MG63 (cell line): Measurements from ENCODE around the gene TMEM139. TPM values are rescaled to one million over a fixed set of nuclear protein-coding genes. Genes with fewer than 3 reads are reported as not detected.
"Not testable (repeated sequence)": the region's sequence is repeated elsewhere in the genome, so short reads cannot be mapped to it uniquely, and the experiment has no call there.

Experiments
- DNase-seq: peaks from one replicate; pipeline ENCODE4 v3.0.0-alpha.2; 2020
- H3K27me3 ChIP-seq: fragments of 250-450 bp; sonication (Bioruptor Pico); 2 replicates; pipeline ENCODE4 v1.5.1; 2020; ENCODE audit warnings: mild to moderate bottlenecking, moderate library complexity
- H3K36me3 ChIP-seq: fragments of 250-450 bp; sonication (Bioruptor Pico); 2 replicates; pipeline ENCODE4 v1.5.1; 2020; ENCODE audit warnings: mild to moderate bottlenecking, moderate library complexity
- H3K4me3 ChIP-seq: fragments of 250-450 bp; sonication (Bioruptor Pico); 2 replicates; pipeline ENCODE4 v1.5.1; 2020; ENCODE audit warnings: mild to moderate bottlenecking, moderate library complexity
- H3K9me3 ChIP-seq: fragments of 250-450 bp; sonication (Bioruptor Pico); 2 replicates; pipeline ENCODE4 v1.5.1; 2020; ENCODE audit warnings: mild to moderate bottlenecking, moderate library complexity
- total RNA-seq: library from RNA; depleted of rRNA; stranded (reverse); fragments of >200 nt; shearing (Covaris generic); gene quantifications from 2 replicates; pipeline ENCODE4 v1.2.3, GENCODE V29; 2014; ENCODE audit warnings: low replicate concordance

Gene TMEM139
- total RNA-seq, 1 experiment from 2014 or later = not detected

GRCh38 chr7:143281529-143281928, 3.2 kb upstream of the TMEM139 start:
- no peaks in the 10 kb centered on the region for H3K9me3 ChIP-seq
- DNase-seq = no peak
- H3K27me3 ChIP-seq = no peaks in the 10 kb centered on the region
- H3K36me3 ChIP-seq = no peaks in the 10 kb centered on the region
- no peak overlapping the region for H3K4me3 ChIP-seq

GRCh38 chr7:143282124-143282523, 2.6 kb upstream of the TMEM139 start:
- Histone ChIP-seq H3K27me3 (no peaks in the 10 kb centered on the region), H3K4me3 (no peak overlapping the region), H3K9me3 (no peaks in the 10 kb centered on the region), H3K36me3 (no peaks in the 10 kb centered on the region)
- DNase-seq = no peak

- DNase-seq = no peak
- no peaks in the 10 kb centered on the region for H3K27me3 ChIP-seq
- H3K4me3 ChIP-seq = no peak overlapping the region
- H3K36me3 ChIP-seq = no peaks in the 10 kb centered on the region; the same call in 1 of the 2 replicates
- H3K9me3 ChIP-seq = peaks cover 5% of the 10 kb centered on the region; the same call in 1 of the 2 replicates
Observed at GRCh38 chr7:143283381-143283780, 1.4 kb upstream of the TMEM139 start.

DNA sequence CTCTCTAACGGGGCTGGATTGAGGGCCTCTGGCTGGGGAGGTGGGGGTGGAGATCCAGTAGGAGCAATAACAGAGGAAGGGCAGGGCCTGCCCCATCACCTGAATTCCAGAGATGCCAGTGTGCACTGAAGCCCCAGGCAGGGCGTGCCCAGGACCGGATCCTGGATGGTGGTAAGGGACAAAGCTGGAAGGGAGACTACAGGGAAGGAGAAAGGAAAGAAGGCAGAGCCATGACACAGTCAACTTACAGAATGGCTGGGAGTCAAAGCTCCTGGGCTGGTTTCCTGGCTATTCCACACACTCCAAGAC, 666 bp downstream of the TMEM139 start:
- no peak for DNase-seq
- peaks cover 2% of the 10 kb centered on the region for H3K36me3 ChIP-seq
- peaks cover 5% of the 10 kb centered on the region; the same call in 1 of the 2 replicates for H3K9me3 ChIP-seq
- H3K27me3 ChIP-seq = no peaks in the 10 kb centered on the region
- no peak overlapping the region for H3K4me3 ChIP-seq

GRCh38 chr7:143285806-143286521, 1.2 kb downstream of the TMEM139 start:
- no peaks in the 10 kb centered on the region for H3K27me3 ChIP-seq
- H3K9me3 ChIP-seq = peaks cover 5% of the 10 kb centered on the region; the same call in 1 of the 2 replicates
- H3K4me3 ChIP-seq = no peak overlapping the region
- peaks cover 5% of the 10 kb centered on the region for H3K36me3 ChIP-seq
- no peak for DNase-seq

- DNase-seq = no peak
- peaks cover 5% of the 10 kb centered on the region for H3K36me3 ChIP-seq
Observed at GRCh38 chr7:143286522-143286890, 1.7 kb downstream of the TMEM139 start.

DNA sequence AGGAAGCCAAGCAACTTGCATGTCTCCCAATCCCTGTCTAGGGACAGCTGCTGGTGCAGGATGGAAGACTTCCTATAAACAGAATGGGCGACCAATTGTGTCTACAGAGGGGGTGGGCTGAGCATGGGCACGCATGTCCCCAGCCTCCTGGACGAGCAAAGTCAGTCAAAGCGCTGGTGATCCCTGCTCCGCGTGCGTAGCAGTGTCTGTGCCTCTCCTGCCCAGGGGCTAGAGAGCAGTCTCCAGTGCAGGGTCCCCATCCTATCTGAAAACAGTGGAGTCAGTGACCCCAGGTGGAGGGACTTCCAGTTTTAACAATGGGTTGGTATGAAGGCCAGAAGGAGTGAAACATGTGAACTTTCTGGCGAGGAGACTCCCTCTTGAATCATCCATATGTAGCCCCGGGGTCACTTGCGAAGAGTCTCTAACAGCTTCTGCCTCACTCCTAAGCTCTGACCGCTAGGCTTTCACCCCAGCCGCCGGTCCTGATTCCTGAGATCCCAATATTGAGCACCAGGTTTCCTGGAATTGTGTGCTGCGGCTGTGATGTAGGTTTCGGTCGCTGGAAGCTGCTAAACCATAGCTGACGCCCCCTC, 2.7 kb downstream of the TMEM139 start:
- DNase-seq = no peak
- peaks cover 9% of the 10 kb centered on the region for H3K36me3 ChIP-seq
- peaks cover 5% of the 10 kb centered on the region; the same call in 1 of the 2 replicates for H3K9me3 ChIP-seq
- H3K27me3 ChIP-seq = no peaks in the 10 kb centered on the region
- peak overlapping the region; percentile 91 for H3K4me3 ChIP-seq

More at GRCh38 chr7:143286522-143286890, 1.7 kb downstream of the TMEM139 start:
- H3K4me3 ChIP-seq = no peak overlapping the region
- H3K9me3 ChIP-seq = peaks cover 5% of the 10 kb centered on the region; the same call in 1 of the 2 replicates
- H3K27me3 ChIP-seq = no peaks in the 10 kb centered on the region

GRCh38 chr7:143287935-143288826, 3.4 kb downstream of the TMEM139 start, which contains the start of gene CASP2:
Gene CASP2, plus strand, starts transcription at chr7:143288351. Its CDS starts 105 bp downstream, at chr7:143288456.
- H3K4me3 ChIP-seq = peak within 1 kb of the TSS; percentile 91
- H3K36me3 ChIP-seq = peaks cover 9% of the 10 kb centered on the region
- no peaks in the 10 kb centered on the region for H3K27me3 ChIP-seq
- peaks cover 5% of the 10 kb centered on the region; the same call in 1 of the 2 replicates for H3K9me3 ChIP-seq
- DNase-seq = peak; percentile 94

DNA sequence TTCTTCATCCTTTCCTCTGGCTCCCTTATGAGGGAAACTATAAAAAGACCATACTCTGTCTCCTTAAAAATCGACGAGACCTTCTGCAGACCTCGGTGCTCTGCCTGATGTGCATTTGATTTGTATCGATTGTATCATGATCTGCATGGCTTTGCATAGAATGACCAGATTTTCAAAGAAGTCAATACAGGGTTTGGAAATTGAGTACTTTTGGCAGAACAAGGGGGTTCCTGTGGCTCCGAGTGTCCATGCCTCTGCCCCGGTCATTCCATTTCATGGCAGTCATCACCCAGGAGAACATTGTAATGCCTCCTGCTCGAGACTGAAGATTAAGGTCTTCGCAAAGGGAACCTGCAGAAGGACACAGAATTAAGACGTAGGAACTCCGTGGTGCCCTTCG, 4.1 kb downstream of the TMEM139 start:
- DNase-seq = no peak
- peaks cover 5% of the 10 kb centered on the region; the same call in 1 of the 2 replicates for H3K9me3 ChIP-seq
- H3K36me3 ChIP-seq = peaks cover 12% of the 10 kb centered on the region
- H3K4me3 ChIP-seq = peak overlapping the region; percentile 91
- H3K27me3 ChIP-seq = no peaks in the 10 kb centered on the region

- peaks cover 5% of the 10 kb centered on the region; the same call in 1 of the 2 replicates for H3K9me3 ChIP-seq
- no peak for DNase-seq
Observed at GRCh38 chr7:143289421-143289820, 4.7 kb downstream of the TMEM139 start.

DNA sequence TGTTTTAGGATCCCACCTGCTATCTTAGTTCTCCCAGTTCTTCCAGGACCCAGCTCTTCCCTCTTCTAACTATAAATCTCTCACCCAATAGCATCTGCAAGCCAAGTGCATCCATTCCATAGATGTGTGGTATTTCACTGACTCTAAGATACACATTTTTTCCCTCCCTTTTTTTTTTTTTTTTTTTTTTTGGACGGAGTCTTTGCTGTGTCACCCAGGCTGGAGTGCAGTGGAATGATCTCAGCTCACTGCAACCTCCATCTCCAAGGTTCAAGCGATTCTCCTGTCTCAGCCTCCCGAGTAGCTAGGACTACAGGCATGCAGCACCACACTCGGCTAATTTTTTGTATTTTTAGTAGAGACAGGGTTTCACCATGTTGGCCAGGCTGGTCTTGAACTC, 5.1 kb downstream of the TMEM139 start:
- not testable (repeated sequence) for DNase-seq, H3K27me3 ChIP-seq, H3K9me3 ChIP-seq
- Histone ChIP-seq H3K4me3 (peak overlapping the region; percentile 91), H3K36me3 (peaks cover 19% of the 10 kb centered on the region)

More at GRCh38 chr7:143289421-143289820, 4.7 kb downstream of the TMEM139 start:
- Histone ChIP-seq H3K27me3 (no peaks in the 10 kb centered on the region), H3K4me3 (peak overlapping the region; percentile 91), H3K36me3 (peaks cover 17% of the 10 kb centered on the region)

DNA sequence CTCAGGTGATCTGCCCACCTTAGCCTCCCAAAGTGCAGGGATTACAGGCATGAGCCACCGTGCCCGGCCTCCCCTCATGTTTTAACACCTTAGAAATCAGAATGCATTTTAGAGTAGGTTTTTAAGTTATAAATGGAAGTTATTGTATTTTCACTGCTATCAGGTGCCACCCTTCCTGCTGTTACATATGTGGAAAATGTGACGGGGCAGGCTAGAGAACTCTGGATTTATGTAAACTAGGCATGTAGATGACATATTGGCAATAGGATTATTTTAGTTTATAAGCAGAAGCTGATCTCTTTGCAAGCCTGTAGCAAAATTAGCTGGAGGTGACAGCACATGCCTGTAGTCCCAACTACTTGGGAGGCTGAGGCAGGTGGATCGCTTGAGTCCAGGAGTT, 5.5 kb downstream of the TMEM139 start:
- DNase-seq = no peak
- H3K4me3 ChIP-seq = no peak overlapping the region
- H3K27me3 ChIP-seq = no peaks in the 10 kb centered on the region
- H3K9me3 ChIP-seq = peaks cover 5% of the 10 kb centered on the region; the same call in 1 of the 2 replicates
- peaks cover 20% of the 10 kb centered on the region for H3K36me3 ChIP-seq

DNA sequence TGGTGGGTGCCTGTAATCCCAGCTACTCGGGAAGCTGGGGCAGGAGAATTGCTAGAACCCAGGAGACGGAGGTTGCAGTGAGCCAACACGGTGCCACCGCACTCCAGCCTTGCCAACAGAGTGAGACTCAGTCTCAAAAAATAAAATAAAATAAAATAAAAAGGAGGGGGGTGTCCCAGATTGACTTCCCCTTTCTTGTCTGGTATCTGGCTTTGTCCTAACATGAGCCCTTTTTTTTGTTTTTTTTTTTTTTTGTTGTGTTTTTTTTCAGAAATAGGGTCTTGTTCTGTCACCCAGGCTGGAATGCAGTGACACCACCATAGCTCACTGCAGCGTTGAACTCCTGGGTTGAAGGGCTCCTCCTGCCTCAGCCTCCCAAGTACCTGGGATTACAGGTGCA, 8.1 kb downstream of the TMEM139 start:
- Histone ChIP-seq H3K4me3 (no peak overlapping the region), H3K9me3 (no peaks in the 10 kb centered on the region), H3K36me3 (peaks cover 34% of the 10 kb centered on the region), H3K27me3 (no peaks in the 10 kb centered on the region)
- DNase-seq = no peak

- Histone ChIP-seq H3K9me3 (no peaks in the 10 kb centered on the region), H3K36me3 (peaks cover 46% of the 10 kb centered on the region), H3K27me3 (no peaks in the 10 kb centered on the region), H3K4me3 (no peak overlapping the region)
- no peak for DNase-seq
Observed at GRCh38 chr7:143295870-143296269, 11.1 kb downstream of the TMEM139 start.

DNA sequence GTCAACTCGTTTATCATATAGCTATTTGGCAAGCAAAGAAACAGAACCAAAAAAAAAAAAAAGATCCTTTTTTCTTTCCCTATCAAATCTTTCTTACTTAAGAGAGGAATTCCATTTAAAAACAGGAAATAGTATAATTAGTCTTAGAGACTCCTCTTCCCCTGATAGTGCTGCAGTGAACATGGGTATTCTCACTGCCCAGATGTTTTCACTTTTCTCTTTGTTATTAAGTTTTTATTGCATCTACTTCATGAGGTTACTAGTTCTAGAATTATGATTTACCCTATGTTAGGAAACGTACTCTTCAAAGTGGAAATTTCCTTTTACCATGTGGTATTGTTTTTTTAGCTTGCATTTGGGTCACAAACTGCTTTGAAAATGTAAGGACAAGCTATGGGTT, 11.9 kb downstream of the TMEM139 start:
- H3K4me3 ChIP-seq = no peak overlapping the region
- no peaks in the 10 kb centered on the region for H3K27me3 ChIP-seq
- peaks cover 48% of the 10 kb centered on the region for H3K36me3 ChIP-seq
- DNase-seq = no peak
- H3K9me3 ChIP-seq = no peaks in the 10 kb centered on the region

- H3K27me3 ChIP-seq = no peaks in the 10 kb centered on the region
- no peak overlapping the region for H3K4me3 ChIP-seq
- peaks cover 50% of the 10 kb centered on the region for H3K36me3 ChIP-seq
- no peaks in the 10 kb centered on the region for H3K9me3 ChIP-seq
- no peak for DNase-seq
Observed at GRCh38 chr7:143299346-143299745, 14.6 kb downstream of the TMEM139 start.

- Histone ChIP-seq H3K9me3 (no peaks in the 10 kb centered on the region), H3K4me3 (no peak overlapping the region), H3K36me3 (peaks cover 50% of the 10 kb centered on the region), H3K27me3 (no peaks in the 10 kb centered on the region)
- DNase-seq = no peak
Observed at GRCh38 chr7:143299840-143300239, 15.1 kb downstream of the TMEM139 start.
